Duodenal mucosa (tissue), 2 donors: ENCODE data around the gene RCSD1.
A peak's percentile ranks its signal among the peaks of the same experiment; 100 is the strongest.

Experiments
- H3K27ac ChIP-seq: one replicate; pipeline ENCODE4 v1.7.0; 2013; ENCODE audit warnings: low read depth, low read length
- H3K27me3 ChIP-seq, 2 donors: one replicate each; pipeline ENCODE4 v1.7.0; 2013; ENCODE audit warnings: low read length in 2 of 2, control low read depth in 1 of 2; ENCODE audit not compliant: insufficient read depth in 2 of 2, control insufficient read depth in 1 of 2
- H3K36me3 ChIP-seq, 2 donors: one replicate each; pipeline ENCODE4 v1.7.0; 2013; ENCODE audit warnings: low read length in 2 of 2, control low read depth in 1 of 2; ENCODE audit not compliant: insufficient read depth in 2 of 2, control insufficient read depth in 1 of 2
- H3K4me1 ChIP-seq, 2 donors: one replicate each; pipeline ENCODE4 v1.7.0; 2013; ENCODE audit warnings: low read length in 2 of 2, control low read depth in 1 of 2; ENCODE audit not compliant: insufficient read depth in 2 of 2, control insufficient read depth in 1 of 2
- H3K4me3 ChIP-seq, 2 donors: one replicate each; pipeline ENCODE4 v1.7.0; 2013; ENCODE audit warnings: low read length in 2 of 2, low read depth in 1 of 2
- H3K9ac ChIP-seq, 2 donors: one replicate each; pipeline ENCODE4 v1.7.0; 2013; ENCODE audit warnings: low read length in 2 of 2, low read depth in 1 of 2
- H3K9me3 ChIP-seq, 2 donors: one replicate each; pipeline ENCODE4 v1.7.0; 2013; ENCODE audit warnings: low read length in 2 of 2, control low read depth in 1 of 2; ENCODE audit not compliant: control insufficient read depth in 1 of 2

Gene RCSD1

GRCh38 chr1:167748906-167749305 lies 118.9 kb downstream of the RCSD1 start:
- H3K9ac ChIP-seq, result no peak overlapping the region
- peaks cover 10 to 25% of the 10 kb centered on the region in 2 donors for H3K4me1 ChIP-seq
- H3K9me3 ChIP-seq, result no peaks in the 10 kb centered on the region
- H3K27ac ChIP-seq, result no peak overlapping the region
- H3K27me3 ChIP-seq, result no peaks in the 10 kb centered on the region
- H3K36me3 ChIP-seq, result no peaks in the 10 kb centered on the region
- no peak overlapping the region for H3K4me3 ChIP-seq

DNA sequence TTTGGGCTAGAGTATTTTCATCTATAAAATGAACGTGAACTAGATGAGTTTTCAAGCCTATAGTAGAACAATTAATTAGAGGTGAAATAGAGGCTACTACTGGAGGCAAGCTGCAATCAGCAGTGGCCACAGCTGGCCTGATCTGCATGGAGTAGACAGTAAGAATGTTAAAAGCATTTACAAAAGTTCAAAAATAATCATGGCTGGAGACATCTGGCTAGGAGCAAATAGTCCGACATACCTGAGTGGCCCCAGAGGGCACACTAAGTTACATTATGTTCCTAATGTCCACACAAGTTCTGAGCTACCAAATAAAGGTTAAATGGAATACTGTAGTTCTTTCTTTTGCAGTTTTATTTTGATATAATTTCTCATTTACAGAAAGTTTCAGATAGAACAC lies 119.7 kb downstream of the RCSD1 start:
- Histone ChIP-seq H3K27ac (no peak overlapping the region), H3K9ac (no peak overlapping the region), H3K4me3 (no peak overlapping the region), H3K9me3 (no peaks in the 10 kb centered on the region), H3K36me3 (no peaks in the 10 kb centered on the region), H3K4me1 (peaks cover 13 to 33% of the 10 kb centered on the region in 2 donors), H3K27me3 (no peaks in the 10 kb centered on the region)

DNA sequence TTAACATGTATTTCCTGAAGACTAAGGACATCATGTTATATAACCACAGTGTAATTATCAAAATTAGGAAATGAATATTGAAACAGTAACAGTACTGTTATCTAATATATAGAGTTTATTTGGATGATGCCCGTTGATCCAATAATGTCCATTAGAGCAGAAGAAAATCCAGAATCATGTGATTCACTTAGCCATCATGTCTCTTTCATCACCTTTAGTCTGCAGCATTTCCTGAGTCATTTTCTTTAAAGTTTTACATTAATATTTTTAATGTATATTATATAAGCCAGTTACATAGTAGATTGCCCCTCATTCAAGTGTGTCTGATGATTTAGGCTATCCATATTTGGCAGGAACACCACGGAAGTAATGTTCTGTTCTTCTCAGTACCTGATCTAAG lies 120.6 kb downstream of the RCSD1 start:
- Histone ChIP-seq H3K27me3 (no peaks in the 10 kb centered on the region), H3K4me3 (no peak overlapping the region), H3K36me3 (no peaks in the 10 kb centered on the region), H3K27ac (no peak overlapping the region), H3K4me1 (peaks cover 13 to 38% of the 10 kb centered on the region in 2 donors), H3K9me3 (no peaks in the 10 kb centered on the region), H3K9ac (no peak overlapping the region)

- Histone ChIP-seq H3K27me3 (no peaks in the 10 kb centered on the region), H3K27ac (no peak overlapping the region), H3K36me3 (no peaks in the 10 kb centered on the region), H3K9me3 (no peaks in the 10 kb centered on the region), H3K4me3 (no peak overlapping the region), H3K9ac (no peak overlapping the region), H3K4me1 (peaks cover 15 to 41% of the 10 kb centered on the region in 2 donors)
Observed at GRCh38 chr1:167751676-167752075, 121.6 kb downstream of the RCSD1 start.

GRCh38 chr1:167752219-167752985 lies 122.4 kb downstream of the RCSD1 start:
- Histone ChIP-seq H3K4me3 (peak overlapping the region in 1 of 2 donors; percentile 6), H3K9me3 (no peaks in the 10 kb centered on the region), H3K27ac (peak overlapping the region; percentile 62), H3K36me3 (no peaks in the 10 kb centered on the region), H3K27me3 (no peaks in the 10 kb centered on the region), H3K9ac (peak overlapping the region; percentile 34 to 41), H3K4me1 (peaks cover 19 to 48% of the 10 kb centered on the region in 2 donors)

GRCh38 chr1:167755654-167756053 lies 125.6 kb downstream of the RCSD1 start:
- Histone ChIP-seq H3K36me3 (no peaks in the 10 kb centered on the region), H3K27ac (no peak overlapping the region), H3K9ac (no peak overlapping the region), H3K4me3 (no peak overlapping the region), H3K4me1 (peaks cover 19 to 59% of the 10 kb centered on the region in 2 donors), H3K9me3 (no peaks in the 10 kb centered on the region), H3K27me3 (no peaks in the 10 kb centered on the region)
